ENCODE measurements around the gene BCL2.

DNA sequence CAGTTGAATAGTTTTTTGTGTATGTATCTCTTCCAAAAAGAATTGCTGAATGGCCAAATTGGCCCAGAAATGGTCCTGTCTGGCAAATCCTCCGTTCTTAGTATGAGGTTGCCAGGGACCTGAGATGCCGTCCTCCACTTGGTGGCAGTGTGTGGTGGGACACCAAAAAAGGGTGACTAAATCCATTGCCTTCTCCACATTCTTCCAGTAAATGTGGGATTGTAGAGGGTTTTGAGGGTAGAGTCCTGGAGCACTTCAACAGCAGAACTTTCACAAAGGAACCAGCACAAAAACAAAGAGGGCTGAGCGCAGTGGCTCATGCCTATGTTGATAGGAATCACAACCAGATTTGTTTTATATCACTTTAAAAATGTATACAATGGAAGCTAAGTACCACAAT, 199.9 kb downstream of the BCL2 start:
- TF ChIP-seq CTCF (conservative IDR thresholded peaks at IDR 0.05) (peak; percentile 50), ZFX (IDR thresholded peaks at IDR 0.05) (no peak)

Data from C4-2B (cell line).